ENCODE data around the gene TTLL13. TPM values are rescaled to one million over a fixed set of nuclear protein-coding genes. Genes with fewer than 3 reads are reported as not detected.

Gene TTLL13
- total and polyA plus RNA-seq, 9 of the 15 experiments (the other 6 are each of a cell fraction or from before 2014, with no cell fraction given), result 0.05 to 0.24 (median 0.11) TPM; not detected in 1

- peak; percentile 98 for TF ChIP-seq MGA (IDR thresholded peaks at IDR 0.05)
- peak; percentile 75 for TF ChIP-seq MXI1 (IDR thresholded peaks at IDR 0.05; ENCODE audit: low read depth, low read length)
- TF ChIP-seq CEBPB (tag; IDR thresholded peaks at IDR 0.05), result no peak
- peak; percentile 94 for TF ChIP-seq POLR2H (tag; IDR thresholded peaks at IDR 0.05; ENCODE audit: low read depth)
- 0 out of 2 replicates have a peak, but pooled peaks have one; percentile 30 for TF ChIP-seq BCOR (IDR thresholded peaks at IDR 0.05)
- peak in 1 of 2 experiments; percentile 56 for TF ChIP-seq AFF1 (IDR thresholded peaks at IDR 0.05; ENCODE audit: low read depth in 1 of 2, partially characterized antibody in 2 of 2)
- TF ChIP-seq NR2F6 (CRISPR knock-in tag; IDR thresholded peaks at IDR 0.05), result no peak
- TF ChIP-seq POLR2G (IDR thresholded peaks at IDR 0.05; ENCODE audit: low read depth, low read length), result peak; percentile 98
- no peak; the same call in 1 of the 2 replicates for TF ChIP-seq ZBTB9 (CRISPR knock-in tag; IDR thresholded peaks at IDR 0.05)
- TF ChIP-seq ZNF311 (CRISPR knock-in tag; IDR thresholded peaks at IDR 0.05), result no peak
Measured at GRCh38 chr15:90265271-90266060, 16.1 kb downstream of the TTLL13 start, which contains the start of gene NGRN (continued).

Measured in K562 (cell line).